ENCODE measurements around the gene SDHB. TPM values are rescaled to one million over a fixed set of nuclear protein-coding genes. Genes with fewer than 3 reads are reported as not detected.

The SDHB gene
- total RNA-seq, 5 donors from 2014 or later (not counting 1 experiment from before 2014, with no cell fraction given): 46.2 to 61.7 (median 57.6) TPM

- no peaks in the 10 kb centered on the region for H3K9me3 Mint-ChIP-seq
- DNase-seq (no peak), ATAC-seq (replicated peaks in 1 of 4) (no peak)
- no peaks in the 10 kb centered on the region for H3K9me3 ChIP-seq
- no peaks in the 10 kb centered on the region for H3K27me3 ChIP-seq (replicated peaks in 1 of 2; ENCODE audit: control insufficient read depth in 2 of 2, extremely low read depth in 1 of 2, insufficient read depth in 2 of 2, low read length in 1 of 2)
- CTCF ChIA-PET: interaction anchor here in 1 of 2 donors (0.6 kb wide), 1 partner anchor 90 kb away, joined by 9 read pairs; no protein-coding TSS in a partner anchor
- peak overlapping the region; percentile 52 for H3K27ac ChIP-seq (ENCODE audit: low read length)
- H3K36me3 Mint-ChIP-seq: peaks cover 2% of the 10 kb centered on the region
- H3K27me3 Mint-ChIP-seq: no peaks in the 10 kb centered on the region
- H3K4me1 ChIP-seq (ENCODE audit: control insufficient read depth in 1 of 2, extremely low read depth in 1 of 2, insufficient read depth in 2 of 2, low read length in 2 of 2): peaks cover 15% of the 10 kb centered on the region in 2 experiments
- peak overlapping the region; percentile 91 to 99 (median 99) for H3K4me3 Mint-ChIP-seq
- H3K36me3 ChIP-seq (ENCODE audit: control insufficient read depth in 2 of 2, extremely low read depth in 1 of 2, insufficient read depth in 1 of 2, low read length in 1 of 2): peaks cover 4 to 13% of the 10 kb centered on the region in 2 donors
- POLR2A ChIA-PET: no interaction called here
- H3K27ac Mint-ChIP-seq: no peak overlapping the region
- peaks cover 30 to 41% (median 36%) of the 10 kb centered on the region in 3 donors for H3K4me1 Mint-ChIP-seq
- peak overlapping the region in 1 of 2 donors; percentile 92 for H3K4me3 ChIP-seq (ENCODE audit: control insufficient read depth in 1 of 2, extremely low read depth in 1 of 2, low read length in 1 of 2)
Measured at GRCh38 chr1:17052641-17053040, 1.2 kb downstream of the SDHB start.

DNA sequence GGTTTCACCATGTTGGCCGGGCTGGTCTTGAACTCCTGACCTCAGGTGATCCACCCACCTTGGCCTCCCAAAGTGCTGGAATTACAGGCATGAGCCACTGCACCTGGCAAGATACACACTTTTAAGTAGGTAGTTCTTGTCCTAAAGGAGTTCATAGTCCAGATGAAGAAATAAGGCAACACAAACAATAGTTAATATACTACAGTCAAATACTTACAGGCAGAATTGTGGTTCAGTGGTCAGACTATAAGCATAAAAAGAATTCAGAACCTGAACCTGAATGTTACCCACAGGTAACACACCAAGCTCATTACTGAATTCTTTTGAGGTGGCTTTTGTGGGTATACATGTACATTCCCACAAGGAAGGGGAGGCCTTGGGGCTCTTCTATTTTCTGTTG lies 1.8 kb downstream of the SDHB start:
- Histone ChIP-seq H3K4me3 (ENCODE audit: control insufficient read depth in 1 of 2, extremely low read depth in 1 of 2, low read length in 1 of 2) (no peak overlapping the region), H3K4me1 (ENCODE audit: control insufficient read depth in 1 of 2, extremely low read depth in 1 of 2, insufficient read depth in 2 of 2, low read length in 2 of 2) (peaks cover 15% of the 10 kb centered on the region in 2 experiments), H3K36me3 (ENCODE audit: control insufficient read depth in 2 of 2, extremely low read depth in 1 of 2, insufficient read depth in 1 of 2, low read length in 1 of 2) (peaks cover 4 to 13% of the 10 kb centered on the region in 2 donors), H3K27me3 (replicated peaks in 1 of 2; ENCODE audit: control insufficient read depth in 2 of 2, extremely low read depth in 1 of 2, insufficient read depth in 2 of 2, low read length in 1 of 2) (no peaks in the 10 kb centered on the region), H3K9me3 (no peaks in the 10 kb centered on the region), H3K27ac (ENCODE audit: low read length) (no peak overlapping the region)
- peaks cover 2% of the 10 kb centered on the region for H3K36me3 Mint-ChIP-seq
- H3K27ac Mint-ChIP-seq: no peak overlapping the region
- ChIA-PET POLR2A (interaction anchor here (0.6 to 0.7 kb wide), 2 partner anchors 154 to 1075 kb away, joined by 3 to 8 read pairs; no protein-coding TSS in a partner anchor), CTCF (interaction anchor here in 1 of 2 donors (0.6 kb wide), 1 partner anchor 689 kb away, joined by 3 read pairs; no protein-coding TSS in a partner anchor)
- ATAC-seq (replicated peaks in 1 of 4): no peak
- no peaks in the 10 kb centered on the region for H3K27me3 Mint-ChIP-seq
- H3K4me1 Mint-ChIP-seq: peaks cover 30 to 41% (median 36%) of the 10 kb centered on the region in 3 donors
- peak overlapping the region; percentile 91 to 99 (median 99) for H3K4me3 Mint-ChIP-seq
- no peaks in the 10 kb centered on the region for H3K9me3 Mint-ChIP-seq
- WGBS (ENCODE audit: insufficient coverage): no CpG with 5 or more reads among the region's 1 CpG
- DNase-seq: no peak

- peaks cover 17% of the 10 kb centered on the region for H3K36me3 Mint-ChIP-seq
- H3K27ac Mint-ChIP-seq: no peak overlapping the region
Measured at GRCh38 chr1:17047924-17048323, 5.9 kb downstream of the SDHB start.

GRCh38 chr1:17046334-17046657 lies 7.5 kb downstream of the SDHB start:
- Histone ChIP-seq H3K36me3 (ENCODE audit: control insufficient read depth in 2 of 2, extremely low read depth in 1 of 2, insufficient read depth in 1 of 2, low read length in 1 of 2) (peaks cover 11 to 45% of the 10 kb centered on the region in 2 donors), H3K4me3 (ENCODE audit: control insufficient read depth in 1 of 2, extremely low read depth in 1 of 2, low read length in 1 of 2) (no peak overlapping the region), H3K4me1 (ENCODE audit: control insufficient read depth in 1 of 2, extremely low read depth in 1 of 2, insufficient read depth in 2 of 2, low read length in 2 of 2) (no peaks in the 10 kb centered on the region), H3K27me3 (replicated peaks in 1 of 2; ENCODE audit: control insufficient read depth in 2 of 2, extremely low read depth in 1 of 2, insufficient read depth in 2 of 2, low read length in 1 of 2) (no peaks in the 10 kb centered on the region), H3K9me3 (no peaks in the 10 kb centered on the region), H3K27ac (ENCODE audit: low read length) (no peak overlapping the region)
- Mint-ChIP-seq H3K36me3 (peaks cover 24% of the 10 kb centered on the region), H3K4me3 (no peak overlapping the region), H3K27ac (no peak overlapping the region), H3K9me3 (no peaks in the 10 kb centered on the region), H3K4me1 (peaks cover 17 to 27% (median 26%) of the 10 kb centered on the region in 3 donors), H3K27me3 (no peaks in the 10 kb centered on the region)
- ATAC-seq (replicated peaks in 1 of 4) (no peak), DNase-seq (no peak)
- POLR2A ChIA-PET: interaction anchor here (0.7 to 1.2 kb wide), 2 partner anchors 14 to 34 kb away, joined by 3 read pairs; no protein-coding TSS in a partner anchor
- CTCF ChIA-PET: interaction anchor here (0.6 to 1.0 kb wide), 5 partner anchors 14 to 95 kb away, joined by 3 to 7 read pairs (median 3); no protein-coding TSS in a partner anchor
- WGBS (ENCODE audit: insufficient coverage): 80% methylated on average over 1 of the region's 3 CpGs

More at GRCh38 chr1:17047924-17048323, 5.9 kb downstream of the SDHB start:
- no CpG with 5 or more reads among the region's 5 CpGs for WGBS (ENCODE audit: insufficient coverage)
- Histone ChIP-seq H3K4me1 (ENCODE audit: control insufficient read depth in 1 of 2, extremely low read depth in 1 of 2, insufficient read depth in 2 of 2, low read length in 2 of 2) (peaks cover 6 to 8% of the 10 kb centered on the region in 2 experiments), H3K27me3 (replicated peaks in 1 of 2; ENCODE audit: control insufficient read depth in 2 of 2, extremely low read depth in 1 of 2, insufficient read depth in 2 of 2, low read length in 1 of 2) (no peaks in the 10 kb centered on the region), H3K36me3 (ENCODE audit: control insufficient read depth in 2 of 2, extremely low read depth in 1 of 2, insufficient read depth in 1 of 2, low read length in 1 of 2) (peaks cover 8 to 33% of the 10 kb centered on the region in 2 donors), H3K27ac (ENCODE audit: low read length) (no peak overlapping the region), H3K4me3 (ENCODE audit: control insufficient read depth in 1 of 2, extremely low read depth in 1 of 2, low read length in 1 of 2) (no peak overlapping the region), H3K9me3 (no peaks in the 10 kb centered on the region)
- Mint-ChIP-seq H3K4me1 (peaks cover 28 to 39% (median 38%) of the 10 kb centered on the region in 3 donors), H3K4me3 (no peak overlapping the region), H3K9me3 (no peaks in the 10 kb centered on the region), H3K27me3 (no peaks in the 10 kb centered on the region)
- ChIA-PET POLR2A (no interaction called here), CTCF (no interaction called here)
- ATAC-seq (replicated peaks in 1 of 4) (no peak), DNase-seq (no peak)

GRCh38 chr1:17045634-17046333 lies 8.0 kb downstream of the SDHB start:
- Histone ChIP-seq H3K27ac (ENCODE audit: low read length) (no peak overlapping the region), H3K4me3 (ENCODE audit: control insufficient read depth in 1 of 2, extremely low read depth in 1 of 2, low read length in 1 of 2) (no peak overlapping the region), H3K4me1 (ENCODE audit: control insufficient read depth in 1 of 2, extremely low read depth in 1 of 2, insufficient read depth in 2 of 2, low read length in 2 of 2) (no peaks in the 10 kb centered on the region), H3K27me3 (replicated peaks in 1 of 2; ENCODE audit: control insufficient read depth in 2 of 2, extremely low read depth in 1 of 2, insufficient read depth in 2 of 2, low read length in 1 of 2) (no peaks in the 10 kb centered on the region), H3K36me3 (ENCODE audit: control insufficient read depth in 2 of 2, extremely low read depth in 1 of 2, insufficient read depth in 1 of 2, low read length in 1 of 2) (peaks cover 13 to 43% of the 10 kb centered on the region in 2 donors), H3K9me3 (no peaks in the 10 kb centered on the region)
- Mint-ChIP-seq H3K27ac (peak overlapping the region; percentile 13 to 48), H3K9me3 (no peaks in the 10 kb centered on the region), H3K27me3 (no peaks in the 10 kb centered on the region), H3K4me3 (no peak overlapping the region), H3K4me1 (peaks cover 12 to 22% (median 20%) of the 10 kb centered on the region in 3 donors), H3K36me3 (peaks cover 24% of the 10 kb centered on the region)
- ATAC-seq (replicated peaks in 1 of 4) (peak in 1 of 4 experiments; percentile 48), DNase-seq (peak in 1 of 35 experiments; percentile 54)
- no CpG with 5 or more reads among the region's 9 CpGs for WGBS (ENCODE audit: insufficient coverage)
- CTCF ChIA-PET: interaction anchor here (0.6 to 1.0 kb wide), 6 partner anchors 13 to 94 kb away, joined by 3 to 7 read pairs (median 3); no protein-coding TSS in a partner anchor
- POLR2A ChIA-PET: interaction anchor here (0.7 to 1.2 kb wide), 2 partner anchors 15 to 33 kb away, joined by 3 read pairs; no protein-coding TSS in a partner anchor

DNA sequence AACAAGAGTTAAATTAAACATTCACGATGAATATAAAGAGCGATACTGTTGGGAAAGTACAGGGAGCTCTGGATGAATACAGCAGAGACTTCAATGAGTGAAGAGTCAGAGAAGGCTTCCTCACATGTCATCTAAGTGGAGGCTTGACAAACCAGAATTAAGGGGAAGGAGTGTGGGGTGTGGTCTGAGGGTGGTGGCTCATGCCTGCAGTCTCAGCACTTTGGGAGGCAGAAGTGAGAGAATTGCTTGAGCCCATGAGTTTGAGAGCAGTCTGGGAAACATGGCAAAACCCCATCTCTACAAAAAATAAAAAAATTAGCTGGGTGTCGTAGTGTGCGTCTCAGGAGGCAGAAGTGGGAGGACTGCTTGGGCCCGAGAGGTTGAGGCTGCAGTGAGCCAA lies 8.7 kb downstream of the SDHB start:
- Histone ChIP-seq H3K36me3 (ENCODE audit: control insufficient read depth in 2 of 2, extremely low read depth in 1 of 2, insufficient read depth in 1 of 2, low read length in 1 of 2) (peaks cover 18 to 49% of the 10 kb centered on the region in 2 donors), H3K4me1 (ENCODE audit: control insufficient read depth in 1 of 2, extremely low read depth in 1 of 2, insufficient read depth in 2 of 2, low read length in 2 of 2) (no peaks in the 10 kb centered on the region), H3K9me3 (no peaks in the 10 kb centered on the region), H3K4me3 (ENCODE audit: control insufficient read depth in 1 of 2, extremely low read depth in 1 of 2, low read length in 1 of 2) (no peak overlapping the region), H3K27ac (ENCODE audit: low read length) (no peak overlapping the region), H3K27me3 (replicated peaks in 1 of 2; ENCODE audit: control insufficient read depth in 2 of 2, extremely low read depth in 1 of 2, insufficient read depth in 2 of 2, low read length in 1 of 2) (no peaks in the 10 kb centered on the region)
- no peaks in the 10 kb centered on the region for H3K27me3 Mint-ChIP-seq
- peak overlapping the region in 1 of 3 donors; percentile 12 for H3K4me3 Mint-ChIP-seq
- DNase-seq (no peak), ATAC-seq (replicated peaks in 1 of 4) (no peak)
- 50% methylated on average over 2 of the region's 5 CpGs for WGBS (ENCODE audit: insufficient coverage)
- ChIA-PET POLR2A (no interaction called here), CTCF (interaction anchor here in 1 of 2 donors (1.0 kb wide), 1 partner anchor 94 kb away, joined by 3 read pairs; no protein-coding TSS in a partner anchor)
- H3K36me3 Mint-ChIP-seq: peaks cover 27% of the 10 kb centered on the region
- H3K9me3 Mint-ChIP-seq: no peaks in the 10 kb centered on the region
- peaks cover 12 to 20% (median 18%) of the 10 kb centered on the region in 3 donors for H3K4me1 Mint-ChIP-seq
- H3K27ac Mint-ChIP-seq: no peak overlapping the region

Measured in T-cell (primary cell).